Measurements from ENCODE around the gene PCSK1N. TPM values are rescaled to one million over a fixed set of nuclear protein-coding genes. Genes with fewer than 3 reads are reported as not detected.
"Not testable (repeated sequence)": the region's sequence is repeated elsewhere in the genome, so short reads cannot be mapped to it uniquely, and the experiment has no call there.

PCSK1N gene
- total RNA-seq, 1 donor from 2014 or later: 3.0 TPM

DNA sequence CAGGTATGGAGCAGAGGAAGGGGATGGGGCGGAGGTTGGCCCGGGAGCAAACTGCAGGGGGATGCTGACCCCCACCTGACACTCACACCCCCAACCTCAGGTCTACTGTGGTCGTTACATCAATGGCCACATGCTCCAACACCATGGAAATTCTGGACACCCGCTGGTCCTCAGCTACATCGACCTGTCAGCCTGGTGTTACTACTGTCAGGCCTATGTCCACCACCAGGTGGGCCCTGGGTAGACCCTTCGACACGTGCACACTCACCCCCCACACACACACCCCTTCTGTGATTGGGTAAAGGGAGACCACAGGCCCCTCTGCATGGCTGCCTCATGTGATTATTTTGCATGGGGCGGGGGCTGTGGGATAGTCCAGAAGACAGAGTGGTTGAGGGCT lies 11.3 kb downstream of the PCSK1N start:
- no peak overlapping the region for H3K4me3 ChIP-seq
- intact Hi-C loops (cut with DNase I): no loop called here
- H3K4me1 ChIP-seq: no peaks in the 10 kb centered on the region
- H3K9me3 ChIP-seq: no peaks in the 10 kb centered on the region
- DNase-seq (no peak), ATAC-seq (no peak)
- H3K27ac ChIP-seq: no peak overlapping the region
- H3K27me3 ChIP-seq (ENCODE audit: low read depth): no peaks in the 10 kb centered on the region
- TF ChIP-seq, protein P1, sequence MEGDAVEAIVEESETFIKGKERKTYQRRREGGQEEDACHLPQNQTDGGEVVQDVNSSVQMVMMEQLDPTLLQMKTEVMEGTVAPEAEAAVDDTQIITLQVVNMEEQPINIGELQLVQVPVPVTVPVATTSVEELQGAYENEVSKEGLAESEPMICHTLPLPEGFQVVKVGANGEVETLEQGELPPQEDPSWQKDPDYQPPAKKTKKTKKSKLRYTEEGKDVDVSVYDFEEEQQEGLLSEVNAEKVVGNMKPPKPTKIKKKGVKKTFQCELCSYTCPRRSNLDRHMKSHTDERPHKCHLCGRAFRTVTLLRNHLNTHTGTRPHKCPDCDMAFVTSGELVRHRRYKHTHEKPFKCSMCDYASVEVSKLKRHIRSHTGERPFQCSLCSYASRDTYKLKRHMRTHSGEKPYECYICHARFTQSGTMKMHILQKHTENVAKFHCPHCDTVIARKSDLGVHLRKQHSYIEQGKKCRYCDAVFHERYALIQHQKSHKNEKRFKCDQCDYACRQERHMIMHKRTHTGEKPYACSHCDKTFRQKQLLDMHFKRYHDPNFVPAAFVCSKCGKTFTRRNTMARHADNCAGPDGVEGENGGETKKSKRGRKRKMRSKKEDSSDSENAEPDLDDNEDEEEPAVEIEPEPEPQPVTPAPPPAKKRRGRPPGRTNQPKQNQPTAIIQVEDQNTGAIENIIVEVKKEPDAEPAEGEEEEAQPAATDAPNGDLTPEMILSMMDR (IDR thresholded peaks at IDR 0.05): no peak
- peaks cover 9% of the 10 kb centered on the region for H3K36me3 ChIP-seq

DNA sequence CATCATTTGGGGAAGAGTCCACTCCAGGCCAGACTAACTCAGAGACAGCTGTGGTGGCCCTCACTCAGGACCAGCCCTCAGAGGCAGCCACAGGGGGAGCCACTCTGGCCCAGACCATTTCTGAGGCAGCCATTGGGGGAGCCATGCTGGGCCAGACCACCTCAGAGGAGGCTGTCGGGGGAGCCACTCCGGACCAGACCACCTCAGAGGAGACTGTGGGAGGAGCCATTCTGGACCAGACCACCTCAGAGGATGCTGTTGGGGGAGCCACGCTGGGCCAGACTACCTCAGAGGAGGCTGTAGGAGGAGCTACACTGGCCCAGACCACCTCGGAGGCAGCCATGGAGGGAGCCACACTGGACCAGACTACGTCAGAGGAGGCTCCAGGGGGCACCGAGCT lies 12.4 kb downstream of the PCSK1N start:
- Histone ChIP-seq H3K4me3 (no peak overlapping the region), H3K4me1 (no peaks in the 10 kb centered on the region), H3K36me3 (peaks cover 9% of the 10 kb centered on the region), H3K9me3 (no peaks in the 10 kb centered on the region), H3K27me3 (ENCODE audit: low read depth) (no peaks in the 10 kb centered on the region), H3K27ac (no peak overlapping the region)
- intact Hi-C loops (cut with DNase I): no loop called here
- TF ChIP-seq, protein P1 (IDR thresholded peaks at IDR 0.05): no peak
- no peak for DNase-seq
- no peak for ATAC-seq

DNA sequence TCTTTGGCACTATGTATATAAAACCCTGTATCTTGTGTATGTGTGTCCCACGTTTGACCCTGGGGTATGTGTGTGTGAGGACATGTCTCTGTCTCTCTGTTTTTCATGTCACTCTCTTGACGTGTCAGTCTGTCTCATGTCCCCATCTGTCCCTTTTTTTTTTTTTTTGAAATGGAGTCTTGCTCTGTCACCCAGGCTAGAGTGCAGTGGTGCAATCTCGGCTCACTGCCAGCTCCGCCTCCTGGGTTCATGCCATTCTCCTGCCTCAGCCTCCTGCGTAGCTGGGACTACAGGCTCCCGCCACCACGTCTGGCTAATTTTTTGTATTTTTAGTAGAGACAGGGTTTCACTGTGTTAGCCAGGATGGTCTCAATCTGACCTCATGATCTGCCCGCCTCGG lies 16.0 kb downstream of the PCSK1N start:
- H3K9me3 ChIP-seq; intact Hi-C loops (cut with DNase I); H3K4me1 ChIP-seq; H3K27me3 ChIP-seq (ENCODE audit: low read depth); H3K4me3 ChIP-seq; H3K27ac ChIP-seq; ATAC-seq; DNase-seq: not testable (repeated sequence)
- peaks cover 40% of the 10 kb centered on the region for H3K36me3 ChIP-seq

DNA sequence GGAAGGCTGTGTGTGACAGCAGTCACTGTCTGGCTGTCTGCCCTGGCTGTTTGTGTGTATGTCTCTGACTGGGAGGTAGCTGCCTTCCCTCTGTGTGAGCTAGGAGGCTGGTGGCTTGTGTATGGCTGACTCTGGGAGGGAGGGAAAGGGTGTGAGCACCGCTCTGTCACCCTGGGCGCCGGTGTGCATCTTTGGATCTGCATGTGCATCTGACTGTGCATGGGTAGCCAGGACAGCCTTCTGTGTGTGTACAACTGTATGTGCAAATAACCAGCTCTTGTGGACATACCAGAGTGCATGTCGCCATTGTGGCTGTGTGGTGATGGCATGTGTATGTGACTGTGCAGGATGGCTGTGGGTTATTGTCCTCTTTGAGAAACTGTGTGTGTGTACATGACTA lies 16.5 kb downstream of the PCSK1N start:
- Histone ChIP-seq H3K36me3 (peaks cover 42% of the 10 kb centered on the region), H3K4me3 (no peak overlapping the region), H3K9me3 (no peaks in the 10 kb centered on the region), H3K27ac (no peak overlapping the region), H3K4me1 (no peaks in the 10 kb centered on the region), H3K27me3 (ENCODE audit: low read depth) (no peaks in the 10 kb centered on the region)
- DNase-seq (no peak), ATAC-seq (no peak)
- TF ChIP-seq, protein P1 (IDR thresholded peaks at IDR 0.05): no peak
- intact Hi-C loops (cut with DNase I): no loop called here

DNA sequence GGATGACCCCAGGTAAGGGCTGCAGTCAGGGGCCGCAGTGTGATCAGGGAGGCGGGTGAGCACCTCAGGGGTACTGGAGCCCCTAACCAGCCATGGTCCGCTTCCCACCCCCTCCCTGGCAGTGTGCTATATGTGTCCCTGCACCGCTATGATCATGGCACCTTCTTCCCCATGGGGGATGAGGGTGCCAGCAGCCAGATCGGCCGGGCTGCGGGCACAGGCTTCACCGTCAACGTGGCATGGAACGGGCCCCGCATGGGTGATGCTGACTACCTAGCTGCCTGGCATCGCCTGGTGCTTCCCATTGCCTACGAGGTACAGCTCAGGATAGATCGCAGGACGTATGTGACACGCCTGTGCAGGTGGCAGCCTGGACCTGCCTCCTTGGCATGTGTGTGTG lies 17.3 kb downstream of the PCSK1N start:
- Histone ChIP-seq H3K27me3 (ENCODE audit: low read depth) (no peaks in the 10 kb centered on the region), H3K4me1 (no peaks in the 10 kb centered on the region), H3K27ac (no peak overlapping the region), H3K36me3 (peaks cover 42% of the 10 kb centered on the region), H3K4me3 (no peak overlapping the region), H3K9me3 (no peaks in the 10 kb centered on the region)
- DNase-seq (no peak), ATAC-seq (no peak)
- intact Hi-C loops (cut with DNase I): no loop called here
- TF ChIP-seq, protein P1 (IDR thresholded peaks at IDR 0.05): no peak

DNA sequence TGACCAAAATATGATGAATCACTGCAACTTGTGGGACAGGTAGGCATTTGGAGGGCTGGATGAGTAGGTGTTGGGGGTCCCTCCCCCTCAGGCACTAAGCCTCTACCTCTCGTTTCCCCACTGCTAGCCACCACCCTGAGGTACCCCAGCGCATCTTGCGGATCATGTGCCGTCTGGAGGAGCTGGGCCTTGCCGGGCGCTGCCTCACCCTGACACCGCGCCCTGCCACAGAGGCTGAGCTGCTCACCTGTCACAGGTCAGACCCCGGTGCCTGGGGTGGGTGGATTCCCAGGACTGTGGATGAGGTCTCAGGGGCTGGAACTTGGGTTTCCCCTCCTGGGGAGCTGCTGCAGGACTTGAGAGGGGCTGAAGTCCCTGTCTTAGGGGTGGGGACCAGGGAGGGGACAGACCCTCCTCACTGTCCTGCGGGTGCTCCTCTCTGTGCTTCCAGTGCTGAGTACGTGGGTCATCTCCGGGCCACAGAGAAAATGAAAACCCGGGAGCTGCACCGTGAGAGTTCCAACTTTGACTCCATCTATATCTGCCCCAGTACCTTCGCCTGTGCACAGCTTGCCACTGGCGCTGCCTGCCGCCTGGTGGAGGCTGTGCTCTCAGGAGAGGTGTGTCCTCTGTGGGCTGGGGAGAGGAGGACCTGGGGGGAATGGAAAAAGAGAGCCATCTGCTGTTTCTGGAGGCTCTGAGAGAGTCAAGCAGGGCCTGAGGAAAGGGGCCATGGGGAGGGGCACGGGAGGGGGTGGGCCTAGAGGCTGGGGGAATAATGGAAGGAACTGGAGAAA lies 19.2 kb downstream of the PCSK1N start:
- Histone ChIP-seq H3K36me3 (peaks cover 47% of the 10 kb centered on the region), H3K9me3 (no peaks in the 10 kb centered on the region), H3K4me3 (no peak overlapping the region), H3K27me3 (ENCODE audit: low read depth) (no peaks in the 10 kb centered on the region), H3K4me1 (no peaks in the 10 kb centered on the region), H3K27ac (no peak overlapping the region)
- TF ChIP-seq, protein P1 (IDR thresholded peaks at IDR 0.05): no peak
- intact Hi-C loops (cut with DNase I): no loop called here
- DNase-seq: no peak
- no peak for ATAC-seq
